Ectodermal cell (in vitro differentiated cells): ENCODE results near the gene AGPAT1.
A peak's percentile ranks its signal among the peaks of the same experiment; 100 is the strongest.
"Not testable (repeated sequence)": the region's sequence is repeated elsewhere in the genome, so short reads cannot be mapped to it uniquely, and the experiment has no call there.

Source experiments
- H3K27ac ChIP-seq: 2 replicates; pipeline ENCODE4 v1.7.0; 2013; ENCODE audit warnings: mild to moderate bottlenecking, low read depth, low read length; ENCODE audit not compliant: insufficient read depth, poor library complexity, severe bottlenecking
- H3K27me3 ChIP-seq: 2 replicates; pipeline ENCODE4 v1.7.0; 2013; ENCODE audit warnings: mild to moderate bottlenecking, low read length; ENCODE audit not compliant: insufficient read depth, control insufficient read depth, poor library complexity, severe bottlenecking
- H3K36me3 ChIP-seq: one replicate; pipeline ENCODE4 v1.7.0; 2013; ENCODE audit warnings: low read length; ENCODE audit not compliant: control insufficient read depth, insufficient read depth
- H3K4me1 ChIP-seq: one replicate; pipeline ENCODE4 v1.7.0; 2013; ENCODE audit warnings: low read length; ENCODE audit not compliant: control insufficient read depth, insufficient read depth
- H3K4me3 ChIP-seq: 2 replicates; pipeline ENCODE4 v1.7.0; 2013; ENCODE audit warnings: low read depth, low read length, control low read depth; ENCODE audit not compliant: insufficient read depth
- H3K9me3 ChIP-seq: 2 replicates; pipeline ENCODE4 v1.7.0; 2013; ENCODE audit warnings: mild to moderate bottlenecking, low read length, moderate library complexity; ENCODE audit not compliant: control insufficient read depth
- WGBS, 2 experiments: methylation state at CpG; one replicate each; pipeline ENCODE4 v1.1.7; 2013; ENCODE audit warnings: missing lambda C conversion rate in 2 of 2; 5-methylcytosine and 5-hydroxymethylcytosine counted together

AGPAT1 gene

GRCh38 chr6:32186151-32186840 is 10.4 kb upstream of the AGPAT1 start:
- H3K27me3 ChIP-seq, H3K27ac ChIP-seq, H3K9me3 ChIP-seq, H3K4me3 ChIP-seq: not testable (repeated sequence)
- H3K4me1 ChIP-seq, result peaks cover 16% of the 10 kb centered on the region
- H3K36me3 ChIP-seq, result peaks cover 27% of the 10 kb centered on the region
- 90 to 93% methylated on average over 10 of the region's 10 CpGs for WGBS, 2 experiments

GRCh38 chr6:32185681-32186131 is 9.8 kb upstream of the AGPAT1 start:
- H3K27me3 ChIP-seq, H3K4me3 ChIP-seq, H3K27ac ChIP-seq, H3K9me3 ChIP-seq: not testable (repeated sequence)
- WGBS, 2 experiments, result 31 to 38% methylated on average over 10 to 11 of the region's 11 CpGs
- Histone ChIP-seq H3K4me1 (peaks cover 13% of the 10 kb centered on the region), H3K36me3 (peaks cover 27% of the 10 kb centered on the region)

- no peaks in the 10 kb centered on the region for H3K27me3 ChIP-seq
- no peak within 1 kb of the TSS for H3K4me3 ChIP-seq
- no peak within 1 kb of the TSS for H3K27ac ChIP-seq
- H3K9me3 ChIP-seq, result no peaks in the 10 kb centered on the region
- H3K4me1 ChIP-seq, result peaks cover 15% of the 10 kb centered on the region
- WGBS, 2 experiments, result 85 to 87% methylated on average over 6 of the region's 6 CpGs
- H3K36me3 ChIP-seq, result peaks cover 27% of the 10 kb centered on the region
Measured at GRCh38 chr6:32184084-32184640, 8.3 kb upstream of the AGPAT1 start, which contains the start of gene AGER. AGER (minus strand) TSS chr6:32184253; CDS start chr6:32184222, 31 bp downstream.

GRCh38 chr6:32183483-32184083 is 7.7 kb upstream of the AGPAT1 start:
- Histone ChIP-seq H3K27ac (no peak overlapping the region), H3K4me1 (peaks cover 15% of the 10 kb centered on the region), H3K9me3 (no peaks in the 10 kb centered on the region), H3K4me3 (no peak overlapping the region), H3K27me3 (no peaks in the 10 kb centered on the region), H3K36me3 (peaks cover 27% of the 10 kb centered on the region)
- 92 to 93% methylated on average over 15 of the region's 15 CpGs for WGBS, 2 experiments

- 90 to 96% methylated on average over 3 of the region's 3 CpGs for WGBS, 2 experiments
- Histone ChIP-seq H3K4me1 (peaks cover 10% of the 10 kb centered on the region), H3K4me3 (no peak overlapping the region), H3K36me3 (peaks cover 27% of the 10 kb centered on the region), H3K27me3 (no peaks in the 10 kb centered on the region), H3K27ac (no peak overlapping the region), H3K9me3 (no peaks in the 10 kb centered on the region)
Measured at GRCh38 chr6:32183030-32183429, 7.1 kb upstream of the AGPAT1 start.

- Histone ChIP-seq H3K27ac (no peak overlapping the region), H3K27me3 (no peaks in the 10 kb centered on the region), H3K4me3 (no peak overlapping the region), H3K36me3 (peaks cover 25% of the 10 kb centered on the region), H3K9me3 (no peaks in the 10 kb centered on the region), H3K4me1 (peaks cover 10% of the 10 kb centered on the region)
- 95 to 96% methylated on average over 10 of the region's 10 CpGs for WGBS, 2 experiments
Measured at GRCh38 chr6:32182555-32182981, 6.7 kb upstream of the AGPAT1 start.

GRCh38 chr6:32181915-32182529 is 6.1 kb upstream of the AGPAT1 start:
- WGBS, 2 experiments, result 94 to 95% methylated on average over 10 of the region's 10 CpGs
- Histone ChIP-seq H3K4me1 (peaks cover 10% of the 10 kb centered on the region), H3K27me3 (no peaks in the 10 kb centered on the region), H3K4me3 (no peak overlapping the region), H3K27ac (no peak overlapping the region), H3K36me3 (peaks cover 20% of the 10 kb centered on the region), H3K9me3 (no peaks in the 10 kb centered on the region)

- Histone ChIP-seq H3K27ac (no peak overlapping the region), H3K9me3 (no peaks in the 10 kb centered on the region), H3K27me3 (no peaks in the 10 kb centered on the region), H3K4me1 (peaks cover 10% of the 10 kb centered on the region), H3K4me3 (no peak overlapping the region), H3K36me3 (peaks cover 15% of the 10 kb centered on the region)
- WGBS, 2 experiments, result 91 to 92% methylated on average over 15 of the region's 15 CpGs
Measured at GRCh38 chr6:32181148-32181702, 5.3 kb upstream of the AGPAT1 start.

- peaks cover 14% of the 10 kb centered on the region for H3K4me1 ChIP-seq
- WGBS, 2 experiments, result 96 to 97% methylated on average over 9 to 10 of the region's 10 CpGs
- peaks cover 15% of the 10 kb centered on the region for H3K36me3 ChIP-seq
- no peaks in the 10 kb centered on the region for H3K9me3 ChIP-seq
- no peaks in the 10 kb centered on the region for H3K27me3 ChIP-seq
- no peak overlapping the region for H3K27ac ChIP-seq
- peak overlapping the region; percentile 98 for H3K4me3 ChIP-seq
Measured at GRCh38 chr6:32179766-32180405, 4.0 kb upstream of the AGPAT1 start.
